HG03280 (cell line): ENCODE data around the gene NEU2.
"Not testable (repeated sequence)": the region's sequence is repeated elsewhere in the genome, so short reads cannot be mapped to it uniquely, and the experiment has no call there.

ENCODE experiments used
- ATAC-seq: cut with Tn5 transposase; IDR thresholded peaks from one replicate; pipeline ENCODE4 v1.9.1; 2021; ENCODE audit warnings: mild to moderate bottlenecking, moderate library complexity; ENCODE audit not compliant: unreplicated experiment

Gene NEU2

DNA sequence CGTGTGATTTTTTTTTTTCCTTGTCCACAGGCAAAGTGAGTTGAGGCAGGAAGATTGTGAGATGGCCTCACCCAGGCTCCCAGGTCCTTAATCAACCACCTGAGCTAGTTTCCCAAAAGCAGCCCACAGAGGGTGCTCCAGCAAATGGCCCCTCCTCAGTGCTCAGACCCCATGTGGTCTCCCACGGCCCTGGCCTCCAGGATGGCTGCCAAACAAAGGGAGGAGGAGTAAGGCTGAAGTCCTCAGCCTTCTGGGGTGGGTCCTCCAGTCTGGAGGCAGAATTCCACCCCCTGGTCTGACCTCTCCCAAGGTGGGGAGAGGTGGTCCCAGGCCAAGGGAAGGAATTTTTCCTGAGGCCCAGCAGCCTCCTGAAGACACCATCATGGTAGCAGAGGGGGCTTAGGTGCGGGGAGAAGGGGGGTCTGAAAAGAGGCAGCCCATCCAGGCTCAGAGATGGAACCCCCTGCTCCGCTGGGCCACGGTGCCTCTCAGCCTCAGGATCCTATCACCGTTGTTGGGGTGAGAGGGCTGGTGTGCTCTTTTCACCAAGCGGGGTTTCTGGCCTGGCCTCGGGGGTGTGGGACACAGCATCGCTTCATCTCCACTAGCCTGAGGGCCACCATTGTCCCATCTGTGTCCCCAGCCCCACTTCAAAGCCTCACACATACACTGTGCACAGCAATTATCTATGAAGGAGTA, 21.8 kb upstream of the NEU2 start:
- ATAC-seq, result no peak

DNA sequence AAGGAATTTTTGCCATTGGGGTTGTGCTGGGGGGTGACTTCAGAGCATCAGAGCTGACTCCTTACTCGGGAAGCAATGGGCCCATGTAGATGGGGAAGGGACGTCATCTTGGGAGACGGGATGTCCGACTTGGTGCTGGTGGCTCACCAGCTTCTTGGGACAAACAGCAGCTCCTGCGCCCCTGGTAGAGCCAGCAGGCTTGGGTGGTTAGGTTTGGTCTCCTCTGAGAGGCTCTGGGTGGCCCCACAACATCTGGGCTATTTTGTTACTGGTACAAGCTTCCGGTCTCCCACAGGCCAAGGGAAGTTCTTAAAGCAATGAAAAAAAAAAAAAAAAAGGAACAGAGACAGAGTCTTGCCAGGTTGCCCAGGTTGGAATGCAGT, 21.2 kb upstream of the NEU2 start:
- no peak for ATAC-seq

DNA sequence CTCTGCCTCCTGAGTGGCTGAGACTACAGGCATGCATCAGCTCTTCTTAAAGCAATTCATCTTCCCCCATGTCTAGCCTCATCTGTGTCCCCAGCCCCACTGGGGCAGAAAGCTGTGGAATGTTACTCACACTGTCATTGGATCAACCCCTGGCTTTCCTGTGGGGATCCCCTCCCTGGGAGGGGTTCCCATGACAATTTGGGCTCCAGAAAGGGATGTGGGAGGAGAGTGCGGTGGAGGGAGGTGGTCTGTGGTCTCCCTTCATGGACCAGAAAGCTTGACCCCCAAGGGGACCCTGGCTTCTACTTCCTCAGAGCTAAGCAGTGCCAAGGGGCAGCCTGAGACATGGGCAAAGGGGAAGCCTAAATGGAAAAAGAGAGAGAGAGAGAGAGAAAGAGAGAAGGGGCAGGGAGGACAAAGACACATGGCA, 20.8 kb upstream of the NEU2 start:
- no peak for ATAC-seq

DNA sequence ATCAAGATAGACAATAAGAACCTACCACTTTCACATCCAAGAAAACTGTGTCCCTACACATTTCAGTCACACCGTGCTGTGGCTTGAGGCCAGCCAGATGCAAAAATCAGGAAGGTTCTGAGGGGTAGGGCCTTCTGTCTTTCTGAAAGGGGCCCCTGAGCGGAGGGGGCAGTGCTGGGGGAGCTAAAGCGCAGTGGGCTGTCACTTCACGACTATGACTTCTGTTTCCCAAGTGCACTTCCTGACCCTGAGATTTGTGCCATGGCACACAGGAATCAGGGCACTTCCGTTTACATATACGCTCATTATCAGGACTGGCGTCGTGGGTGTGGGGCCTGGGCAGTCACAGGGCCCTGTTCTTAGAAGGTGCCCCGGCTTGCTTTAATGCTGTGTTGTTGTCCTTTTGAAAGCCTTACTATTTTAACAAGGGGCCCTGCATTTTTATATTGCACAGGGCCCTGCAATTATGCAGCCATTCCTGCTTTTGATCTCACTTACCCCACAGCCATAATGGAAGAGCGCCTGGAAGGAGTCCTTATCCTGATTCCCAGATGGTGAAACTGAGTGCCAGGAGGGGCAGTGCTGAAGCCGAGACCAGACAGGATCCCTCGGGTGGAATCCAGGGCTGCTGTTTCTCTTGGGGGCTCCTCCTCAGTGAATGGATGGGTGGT, 20.0 kb upstream of the NEU2 start:
- ATAC-seq, result no peak

DNA sequence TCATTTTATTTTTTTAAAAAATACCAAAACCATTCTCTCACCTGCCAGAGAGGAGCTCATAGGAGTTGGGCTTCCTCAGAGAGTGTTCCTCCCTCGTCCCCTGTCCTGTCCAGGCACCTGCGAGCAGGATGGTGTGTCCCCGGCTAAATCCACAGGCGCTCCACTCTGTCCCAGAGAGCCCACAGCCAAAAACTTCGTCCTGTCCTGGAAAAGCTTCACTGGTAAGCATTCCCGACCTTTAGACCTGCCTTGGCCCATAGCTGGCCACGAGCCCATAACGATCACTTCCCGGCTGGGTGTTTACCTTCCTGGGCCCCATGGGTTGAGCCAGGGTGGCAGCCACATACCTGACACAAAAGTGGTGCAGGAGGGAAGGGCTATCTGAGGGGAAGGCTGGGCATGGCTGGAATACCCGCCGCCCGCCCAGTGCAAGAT, 19.4 kb upstream of the NEU2 start, which contains the start of gene NGEF:
Gene NGEF, minus strand, starts transcription at position 230 of the 435 bp plus-strand sequence. CDS start 38,366 bp downstream, outside the sequence.
- no peak for ATAC-seq

DNA sequence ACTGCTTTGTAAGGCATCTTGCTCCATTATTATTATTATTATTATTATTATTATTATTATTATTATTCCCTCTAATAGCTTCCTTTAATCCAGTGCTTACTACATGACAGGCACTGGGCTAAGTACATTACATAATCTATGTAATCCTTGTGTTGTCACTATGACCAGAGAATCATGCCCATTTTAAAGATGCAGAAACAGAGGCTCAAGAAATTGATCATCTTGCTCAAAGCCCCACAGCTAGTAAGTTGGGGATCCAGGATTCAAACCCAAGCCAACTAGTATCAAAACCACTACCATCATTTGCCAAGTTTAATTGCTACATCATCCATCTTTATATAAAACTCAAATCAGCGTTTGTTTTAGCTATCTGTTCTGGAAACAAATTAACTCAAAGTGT, 18.8 kb upstream of the NEU2 start:
- ATAC-seq, result no peak

DNA sequence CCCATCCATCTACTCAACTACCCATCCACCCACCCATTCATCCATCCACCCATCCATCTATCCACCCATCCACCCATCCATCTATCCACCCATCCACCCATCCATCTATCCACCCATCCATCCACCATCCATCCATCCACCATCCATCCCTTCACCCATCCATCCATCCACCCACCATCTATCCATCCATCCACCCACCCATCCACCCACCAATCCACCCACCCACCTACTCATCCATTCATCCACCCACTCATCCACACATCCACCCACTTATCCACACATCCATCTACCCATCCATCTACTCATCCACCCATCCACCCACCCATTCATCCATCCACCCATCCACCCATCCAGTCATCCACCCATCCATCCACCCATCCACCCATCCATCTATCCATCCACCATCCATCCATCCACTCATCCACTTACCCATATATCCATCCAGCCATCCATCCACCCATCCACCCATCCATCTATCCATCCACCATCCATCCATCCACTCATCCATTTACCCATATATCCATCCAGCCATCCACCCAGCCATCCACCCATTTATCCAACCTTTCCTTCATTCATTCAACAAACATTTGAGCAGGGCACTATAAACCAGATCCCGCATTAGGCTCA, 17.3 kb upstream of the NEU2 start:
- no peak for ATAC-seq

DNA sequence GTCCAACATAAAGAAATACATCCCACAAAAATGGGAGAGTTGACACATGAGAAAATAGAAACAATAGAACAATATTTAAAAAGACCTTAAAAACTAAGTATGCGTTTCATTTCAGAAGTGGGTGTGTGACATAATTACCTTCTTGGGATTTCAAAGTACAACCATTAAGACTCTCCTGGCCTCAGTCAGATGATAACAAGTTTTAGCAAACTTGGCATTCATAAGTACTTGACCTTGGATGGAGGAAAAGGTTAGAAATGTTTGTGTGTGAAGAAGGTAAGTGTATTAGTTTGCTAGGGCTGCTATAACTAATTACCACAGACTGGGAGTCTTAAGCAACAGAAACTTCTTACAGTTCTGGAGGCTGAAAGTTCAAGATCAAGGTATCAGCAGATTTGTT, 14.5 kb upstream of the NEU2 start:
- no peak for ATAC-seq

DNA sequence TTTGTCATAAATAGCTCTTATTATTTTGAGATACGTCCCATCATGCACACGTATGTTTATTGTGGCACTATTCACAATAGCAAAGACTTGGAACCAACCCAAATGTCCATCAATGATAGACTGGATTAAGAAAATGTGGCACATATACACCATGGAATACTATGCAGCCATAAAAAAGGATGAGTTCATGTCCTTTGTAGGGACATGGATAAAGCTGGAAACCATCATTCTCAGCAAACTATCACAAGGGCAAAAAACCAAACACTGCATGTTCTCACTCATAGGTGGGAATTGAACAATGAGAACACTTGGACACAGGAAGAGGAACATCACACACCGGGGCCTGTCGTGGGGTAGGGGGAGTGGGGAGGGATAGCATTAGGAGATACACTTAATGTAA, 12.9 kb upstream of the NEU2 start:
- ATAC-seq, result not testable (repeated sequence)

DNA sequence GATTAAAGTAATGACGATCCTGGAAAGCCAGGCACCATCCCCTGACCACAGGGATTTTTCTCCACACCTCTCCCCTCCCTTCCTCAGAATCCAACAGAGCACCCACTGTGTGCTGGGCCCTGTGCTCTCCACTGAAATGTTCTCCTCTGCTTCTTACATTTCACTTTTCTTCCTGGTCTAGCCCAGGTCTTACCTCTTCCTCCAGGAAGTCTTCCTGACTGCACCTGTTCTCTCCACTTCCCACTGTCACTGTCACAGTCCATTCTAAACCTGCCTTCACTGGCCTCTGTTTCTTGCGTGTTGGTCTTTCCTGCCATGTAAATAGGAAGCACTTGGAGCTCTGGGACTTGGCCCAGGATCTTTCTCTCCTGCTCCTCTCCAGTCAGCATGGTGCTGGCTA, 12.0 kb upstream of the NEU2 start:
- no peak for ATAC-seq

DNA sequence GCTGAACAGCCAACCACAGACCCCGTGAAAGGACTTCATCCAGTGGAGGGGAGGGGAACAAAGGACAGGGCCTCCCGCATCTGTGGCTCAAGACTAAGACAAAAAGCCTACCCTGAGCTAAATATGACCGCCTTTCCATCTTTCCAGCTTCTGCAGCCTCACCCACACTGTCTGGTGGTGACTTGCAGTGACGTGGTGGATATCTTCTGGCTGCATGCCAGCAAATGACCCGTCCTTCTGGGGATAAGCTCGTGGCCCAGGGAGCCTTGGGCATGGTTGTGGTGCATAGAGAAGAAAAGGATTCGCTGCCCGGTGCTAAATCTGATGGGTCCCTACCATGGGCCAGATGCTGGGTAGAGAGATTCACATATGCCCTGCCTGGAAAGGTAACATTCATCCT, 10.7 kb upstream of the NEU2 start:
- no peak for ATAC-seq

DNA sequence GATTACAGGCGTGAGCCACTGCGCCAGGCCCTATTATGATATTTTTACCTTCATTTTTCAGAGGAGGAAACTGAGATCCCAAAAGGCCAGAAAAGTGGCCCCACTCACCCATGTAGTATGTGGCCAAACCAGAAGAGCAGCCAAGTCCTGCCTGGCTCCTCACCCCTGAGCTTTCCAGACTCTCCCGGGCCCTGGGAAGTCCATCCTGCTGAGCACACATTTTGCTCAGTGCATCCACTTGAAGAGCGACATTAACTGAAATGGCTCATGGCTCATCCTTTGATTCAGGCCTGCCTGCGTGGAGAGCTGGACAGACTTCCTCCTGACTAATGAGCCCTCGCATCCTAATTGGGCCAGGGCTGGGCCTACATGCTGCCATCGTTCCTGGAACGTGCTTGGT, 9.9 kb upstream of the NEU2 start:
- ATAC-seq, result no peak

DNA sequence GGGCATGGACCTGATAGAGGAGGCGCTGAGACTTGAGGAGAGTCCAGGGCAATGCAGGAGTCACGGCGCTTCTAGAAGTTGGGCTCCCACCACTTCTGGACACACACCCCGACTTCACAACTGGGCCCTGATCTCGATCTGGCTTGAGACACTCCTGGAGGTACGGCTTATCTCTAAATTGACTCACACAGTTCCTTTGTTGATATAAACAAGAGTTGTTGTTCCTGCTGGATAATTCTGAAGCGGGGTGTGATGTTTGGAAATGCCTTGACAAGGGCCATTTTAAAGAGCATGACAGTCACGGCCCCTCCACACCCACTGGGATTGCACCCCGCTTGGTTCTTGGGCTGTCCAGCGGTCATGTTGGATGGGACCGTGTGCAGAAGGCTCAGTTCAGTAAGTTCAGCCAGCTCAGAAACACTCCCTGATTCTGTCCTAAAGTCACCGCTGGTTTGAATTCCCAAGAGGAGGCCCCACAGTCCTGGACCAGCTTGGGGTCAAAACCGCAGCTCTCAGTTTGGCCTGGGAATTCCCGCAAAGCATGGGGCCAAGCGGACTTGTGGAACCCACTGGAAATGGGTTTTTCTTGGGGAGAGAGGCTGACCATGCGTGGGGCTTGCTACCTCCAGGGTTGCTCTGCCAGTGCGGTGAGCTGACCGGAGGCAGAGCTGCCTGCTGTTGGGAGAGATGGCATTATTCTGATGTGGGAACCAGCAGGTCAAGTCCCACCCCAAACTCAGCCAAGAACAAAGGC, 9.3 kb upstream of the NEU2 start:
- ATAC-seq, result no peak

DNA sequence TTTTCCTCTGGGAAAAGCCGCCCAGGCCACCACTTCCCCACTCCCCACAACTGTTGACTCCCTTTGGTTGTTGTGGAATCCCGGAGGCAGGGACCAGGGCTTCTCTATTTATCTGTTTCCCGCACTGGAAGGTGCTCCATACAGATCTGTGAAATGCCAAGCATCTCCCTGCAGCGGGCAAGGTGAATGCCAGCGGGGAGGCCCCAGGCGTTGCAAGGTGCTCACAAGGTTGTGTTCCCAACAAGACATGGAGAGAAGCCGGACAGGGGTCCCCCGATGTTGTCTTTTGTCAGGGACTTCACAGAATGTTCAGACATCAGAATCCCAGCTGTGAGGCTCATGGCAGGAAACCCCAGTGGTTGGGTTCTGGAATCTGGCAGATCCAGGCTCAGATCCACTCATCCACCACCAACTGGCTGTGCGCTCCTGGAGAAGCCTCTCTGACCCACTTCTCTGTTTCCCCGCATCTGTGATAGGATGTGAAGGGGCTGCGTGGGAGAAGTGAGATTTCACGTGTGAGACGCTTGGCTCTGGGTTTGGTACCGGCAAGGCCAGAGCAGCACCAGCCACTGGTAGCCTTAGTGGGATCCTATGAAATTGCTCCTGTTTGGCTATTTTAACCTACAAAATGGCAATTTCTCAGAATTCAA, 8.6 kb upstream of the NEU2 start:
- no peak for ATAC-seq

DNA sequence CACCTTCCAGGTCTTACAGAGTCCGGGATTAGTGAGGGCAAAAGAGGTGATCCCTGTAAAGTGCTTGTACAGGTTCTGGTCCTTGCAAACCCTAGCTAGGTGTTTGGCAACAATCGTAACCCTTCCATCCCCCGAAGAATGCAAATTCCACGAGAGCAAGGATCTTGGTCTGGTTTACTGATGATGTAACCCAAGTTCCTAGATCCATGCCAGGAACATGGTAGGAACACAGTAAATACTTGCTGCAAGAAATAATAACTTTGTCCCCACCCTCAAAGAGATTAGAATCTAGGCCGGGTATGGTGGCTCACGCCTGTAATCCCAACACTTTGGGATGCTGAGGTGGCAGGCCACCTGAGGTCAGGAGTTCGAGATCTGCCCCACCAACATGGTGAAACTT, 6.8 kb upstream of the NEU2 start:
- no peak for ATAC-seq

DNA sequence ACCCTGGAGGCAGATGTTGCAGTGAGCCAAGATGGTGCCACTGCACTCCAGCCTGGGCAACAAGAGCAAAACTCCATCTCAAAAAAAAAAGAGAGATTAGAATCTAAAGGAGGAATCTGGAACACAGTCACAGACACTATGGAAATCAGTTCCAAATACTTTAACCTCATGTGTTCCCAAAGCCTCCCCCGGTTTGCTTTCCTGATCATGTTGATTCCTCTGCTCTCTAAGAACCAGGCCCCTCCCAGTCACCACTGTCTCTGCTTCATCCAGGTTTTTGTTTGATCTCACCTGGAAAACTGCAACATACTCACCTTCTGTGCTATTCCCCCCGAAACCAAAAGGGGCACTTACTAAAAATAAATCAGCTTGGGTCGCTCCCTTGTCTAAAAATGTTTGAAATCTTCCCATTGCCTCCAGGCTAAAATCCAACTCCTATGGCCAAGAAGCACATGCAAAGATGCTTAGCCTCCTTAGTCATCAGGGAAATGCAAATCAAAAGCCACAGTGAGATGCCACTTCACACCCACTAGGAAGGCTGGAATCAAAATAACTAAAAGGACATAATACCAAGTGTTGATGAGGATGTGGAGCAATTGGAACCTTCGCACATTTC, 6.2 kb upstream of the NEU2 start:
- no peak for ATAC-seq

DNA sequence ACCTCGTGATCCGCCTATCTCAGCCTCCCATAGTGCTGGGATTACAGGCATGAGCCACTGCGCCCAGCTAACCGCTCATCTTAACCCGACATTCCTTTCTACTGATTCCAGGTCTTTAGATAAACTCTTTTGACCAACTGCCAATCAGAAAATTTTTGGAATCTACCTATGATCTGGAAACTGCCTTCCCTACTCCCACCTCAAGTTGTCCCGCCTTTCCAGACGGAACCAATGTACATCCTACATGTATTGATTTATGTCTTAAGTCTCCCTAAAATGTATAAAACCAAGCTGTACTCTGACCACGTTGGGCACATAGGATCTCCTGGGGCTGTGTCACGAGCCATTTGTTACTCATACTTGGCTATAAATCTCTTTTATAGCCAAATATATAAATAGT, 3.2 kb upstream of the NEU2 start:
- ATAC-seq, result no peak

DNA sequence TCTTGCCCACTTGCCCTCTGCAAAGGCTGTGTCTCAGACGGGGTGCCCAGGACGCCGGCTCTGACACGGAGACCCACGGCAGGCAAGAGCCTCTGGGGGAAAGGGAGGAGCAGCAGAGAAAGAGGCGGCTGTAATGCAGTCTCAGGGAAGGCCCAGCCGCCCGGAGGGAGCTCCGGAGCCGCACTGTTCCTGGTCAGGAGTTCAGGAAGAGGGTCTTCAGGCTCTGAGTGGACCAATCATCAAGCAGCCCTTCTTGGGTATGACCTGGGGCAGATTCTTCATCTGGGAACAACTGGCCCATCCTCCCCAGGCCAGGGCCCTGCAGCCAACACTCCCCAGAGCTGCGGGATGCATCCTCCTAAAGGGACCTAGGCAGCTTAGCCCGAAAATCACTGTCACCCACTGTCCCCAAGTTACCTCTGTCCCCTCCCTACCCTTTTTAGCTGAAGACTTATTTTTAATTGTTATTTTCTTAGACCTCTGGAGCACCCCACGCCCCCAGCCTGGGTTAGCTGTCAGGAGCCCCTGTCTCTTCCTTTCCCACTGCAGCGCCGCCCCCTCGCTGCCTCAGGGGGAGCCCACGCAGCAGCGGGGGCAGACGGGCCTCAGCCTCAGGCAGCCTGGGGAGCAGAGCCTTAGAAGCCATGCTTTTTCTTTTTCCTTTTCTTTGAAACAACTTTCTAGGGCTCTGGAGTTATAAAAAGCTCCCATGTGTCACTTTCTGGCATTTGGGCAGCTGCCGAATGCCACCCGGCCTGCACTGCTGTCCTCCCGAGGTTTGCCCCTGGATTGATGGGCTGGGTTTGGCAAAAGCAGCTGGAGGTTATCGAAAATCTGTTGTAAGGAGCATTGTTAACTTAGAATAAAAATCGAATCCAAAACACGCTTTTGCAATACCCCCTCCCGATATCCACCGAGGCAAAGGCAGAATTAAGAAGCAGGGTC, 644 bp upstream of the NEU2 start:
- ATAC-seq, result no peak

DNA sequence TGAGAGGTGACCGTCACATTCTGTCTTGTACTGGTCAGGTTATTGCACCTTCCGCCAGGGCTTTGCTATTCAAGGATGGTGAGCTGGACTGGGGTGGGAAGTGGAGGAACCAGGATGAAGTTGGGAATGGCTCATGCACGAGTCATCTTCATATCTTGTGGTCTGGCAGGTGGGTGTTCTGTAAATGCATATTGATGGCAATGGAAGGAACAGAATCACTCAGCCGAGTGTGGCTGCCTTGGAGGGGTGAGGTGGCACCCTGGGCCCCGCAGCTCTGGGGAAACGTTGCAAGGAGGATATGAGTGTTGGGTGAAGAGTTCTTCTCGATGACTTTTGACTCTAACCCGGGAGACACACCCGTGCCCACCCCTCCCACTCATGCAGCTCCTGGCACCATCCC, 1.2 kb downstream of the NEU2 start:
- ATAC-seq, result no peak
